PC-3 (cell line): ENCODE results near the gene LFNG. TPM values are rescaled to one million over a fixed set of nuclear protein-coding genes. Genes with fewer than 3 reads are reported as not detected.
A peak's percentile ranks its signal among the peaks of the same experiment; 100 is the strongest.

Experiments used
- ATAC-seq: fragments of 200-7000 bp; cut with Tn5 transposase; 2 replicates; pipeline ENCODE4 v1.9.1; 2020; ENCODE audit warnings: mild to moderate bottlenecking, moderate library complexity
- BruUV-seq: library from RNA; stranded (reverse); fragments of 400-500 nt; replicated peaks from 2 replicates; lab custom pipeline; 2021; lab: Mats Ljungman, UMichigan
- CTCF ChIA-PET: fragments of 300-600 bp; sonication (Branson Sonifier 250); formaldehyde crosslinking; loops from one replicate; lab custom pipeline; 2022; ENCODE audit warnings: antibody characterized with exemption; lab: Charles Lee
- POLR2A ChIA-PET: fragments of 300-600 bp; sonication (Branson Sonifier 250); formaldehyde crosslinking; loops from one replicate; lab custom pipeline; 2022; ENCODE audit warnings: antibody characterized with exemption; ENCODE audit not compliant: unreplicated experiment; lab: Charles Lee
- DNase-seq: peaks from one replicate; pipeline ENCODE4 v3.0.0-alpha.2; 2015
- H2AFZ ChIP-seq: fragments of 300-600 bp; sonication (generic); 2 replicates; pipeline ENCODE4 v1.6.0; 2016; ENCODE audit warnings: antibody characterized with exemption, low read length
- H3F3A ChIP-seq: fragments of 300-600 bp; sonication (generic); one replicate; pipeline ENCODE4 v1.6.0; 2017; ENCODE audit warnings: antibody characterized with exemption, low read length, control low read depth, mild to moderate bottlenecking; ENCODE audit not compliant: unreplicated experiment
- H3K27ac ChIP-seq: fragments of 300-600 bp; sonication (generic); 2 replicates; pipeline ENCODE4 v1.5.1; 2016; ENCODE audit warnings: mild to moderate bottlenecking, low read length
- H3K27me3 ChIP-seq: fragments of 300-600 bp; sonication (generic); 2 replicates; pipeline ENCODE4 v1.6.1; 2016; ENCODE audit warnings: low read length, mixed read lengths
- H3K36me3 ChIP-seq: fragments of 300-600 bp; sonication (generic); 2 replicates; pipeline ENCODE4 v1.6.1; 2016; ENCODE audit warnings: low read depth, mixed run types, low read length, mixed read lengths
- H3K4me1 ChIP-seq: fragments of 300-600 bp; sonication (generic); 2 replicates; pipeline ENCODE4 v1.5.1; 2016; ENCODE audit warnings: low read length; ENCODE audit not compliant: insufficient read depth
- H3K4me2 ChIP-seq: fragments of 300-600 bp; sonication (generic); 2 replicates; pipeline ENCODE4 v1.6.0; 2016; ENCODE audit warnings: low read length
- H3K4me3 ChIP-seq: fragments of 300-600 bp; sonication (generic); 2 replicates; pipeline ENCODE4 v1.5.1; 2016; ENCODE audit warnings: mild to moderate bottlenecking, low read length, mixed read lengths
- H3K79me2 ChIP-seq: fragments of 300-600 bp; sonication (generic); 2 replicates; pipeline ENCODE4 v1.6.1; 2017; ENCODE audit warnings: low read length, mixed read lengths
- H3K9ac ChIP-seq: fragments of 300-600 bp; sonication (generic); 2 replicates; pipeline ENCODE4 v1.6.0; 2016; ENCODE audit warnings: mild to moderate bottlenecking, low read length
- H3K9me2 ChIP-seq: fragments of 300-600 bp; sonication (generic); replicated peaks from 2 replicates; pipeline ENCODE4 v1.6.1; 2016; ENCODE audit warnings: mixed run types, low read length, mixed read lengths
- H3K9me3 ChIP-seq: fragments of 300-600 bp; sonication (generic); 2 replicates; pipeline ENCODE4 v1.6.1; 2016; ENCODE audit warnings: low read length, mixed read lengths
- H4K20me1 ChIP-seq: fragments of 300-600 bp; sonication (generic); 2 replicates; pipeline ENCODE4 v1.6.1; 2016; ENCODE audit warnings: low read length, mixed read lengths
- EZH2 ChIP-seq: fragments of 300-600 bp; sonication (generic); IDR thresholded peaks from one replicate; pipeline ENCODE4 v1.6.1; 2017; ENCODE audit warnings: antibody characterized with exemption, mild to moderate bottlenecking, low read length; ENCODE audit not compliant: unreplicated experiment
- EZH2phosphoT487 ChIP-seq: fragments of 300-600 bp; sonication (generic); IDR thresholded peaks from 2 replicates; pipeline ENCODE4 v1.6.1; 2018; ENCODE audit warnings: mild to moderate bottlenecking, antibody characterized with exemption, low read length, borderline replicate concordance
- intact Hi-C: fragments of 100-400 bp; cut with micrococcal nuclease; formaldehyde crosslinking; loops from 2 replicates; pipeline ENCODE4 v1.9.0; 2023
- total RNA-seq: library from RNA; depleted of rRNA; stranded (reverse); fragments of >200 nt; gene quantifications from 2 replicates; pipeline ENCODE4 v1.2.3, GENCODE V29; 2014
- TF ChIP-seq, protein P1 (sequence below): fragments of 300-600 bp; sonication (generic); conservative IDR thresholded peaks from 2 replicates; pipeline ENCODE4 v1.5.1; 2017; ENCODE audit warnings: antibody characterized with exemption, low read depth, mild to moderate bottlenecking, low read length

Gene LFNG
- total RNA-seq, 1 experiment from 2014 or later, result 7.7 TPM

GRCh38 chr7:2567679-2568278 lies 48.2 kb downstream of the LFNG start:
- POLR2A ChIA-PET, result no interaction called here

GRCh38 chr7:2568521-2569223 lies 49.1 kb downstream of the LFNG start:
- ChIA-PET POLR2A (no interaction called here), CTCF (no interaction called here)
- Histone ChIP-seq H4K20me1 (no peaks in the 10 kb centered on the region), H3K4me3 (no peak overlapping the region), H3K27ac (no peak overlapping the region), H3F3A (no peaks in the 10 kb centered on the region), H3K9ac (no peak overlapping the region), H2AFZ (no peak overlapping the region), H3K36me3 (no peaks in the 10 kb centered on the region), H3K9me2 (no peaks in the 10 kb centered on the region), H3K79me2 (no peaks in the 10 kb centered on the region), H3K27me3 (no peaks in the 10 kb centered on the region), H3K4me1 (peaks cover 17% of the 10 kb centered on the region), H3K4me2 (no peak overlapping the region), H3K9me3 (no peaks in the 10 kb centered on the region)
- intact Hi-C loops, result no loop called here
- no peak for TF ChIP-seq EZH2
- TF ChIP-seq, protein P1, sequence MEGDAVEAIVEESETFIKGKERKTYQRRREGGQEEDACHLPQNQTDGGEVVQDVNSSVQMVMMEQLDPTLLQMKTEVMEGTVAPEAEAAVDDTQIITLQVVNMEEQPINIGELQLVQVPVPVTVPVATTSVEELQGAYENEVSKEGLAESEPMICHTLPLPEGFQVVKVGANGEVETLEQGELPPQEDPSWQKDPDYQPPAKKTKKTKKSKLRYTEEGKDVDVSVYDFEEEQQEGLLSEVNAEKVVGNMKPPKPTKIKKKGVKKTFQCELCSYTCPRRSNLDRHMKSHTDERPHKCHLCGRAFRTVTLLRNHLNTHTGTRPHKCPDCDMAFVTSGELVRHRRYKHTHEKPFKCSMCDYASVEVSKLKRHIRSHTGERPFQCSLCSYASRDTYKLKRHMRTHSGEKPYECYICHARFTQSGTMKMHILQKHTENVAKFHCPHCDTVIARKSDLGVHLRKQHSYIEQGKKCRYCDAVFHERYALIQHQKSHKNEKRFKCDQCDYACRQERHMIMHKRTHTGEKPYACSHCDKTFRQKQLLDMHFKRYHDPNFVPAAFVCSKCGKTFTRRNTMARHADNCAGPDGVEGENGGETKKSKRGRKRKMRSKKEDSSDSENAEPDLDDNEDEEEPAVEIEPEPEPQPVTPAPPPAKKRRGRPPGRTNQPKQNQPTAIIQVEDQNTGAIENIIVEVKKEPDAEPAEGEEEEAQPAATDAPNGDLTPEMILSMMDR, result no peak
- no peak for TF ChIP-seq EZH2phosphoT487
- no TSS peak for BruUV-seq
- no peak for DNase-seq
- no peak for ATAC-seq

More at GRCh38 chr7:2567679-2568278, 48.2 kb downstream of the LFNG start:
- CTCF ChIA-PET, result no interaction called here
- Histone ChIP-seq H3K4me2 (no peak overlapping the region), H4K20me1 (no peaks in the 10 kb centered on the region), H3F3A (no peaks in the 10 kb centered on the region), H3K9ac (no peak overlapping the region), H3K4me1 (peaks cover 14% of the 10 kb centered on the region), H3K4me3 (no peak overlapping the region), H3K79me2 (0 out of 2 replicates have a peak, but pooled peaks cover 6% of the 10 kb centered on the region), H2AFZ (no peak overlapping the region), H3K9me3 (no peaks in the 10 kb centered on the region), H3K27ac (no peak overlapping the region), H3K9me2 (no peaks in the 10 kb centered on the region), H3K27me3 (no peaks in the 10 kb centered on the region), H3K36me3 (no peaks in the 10 kb centered on the region)
- TF ChIP-seq, protein P1, result peak; percentile 46; the same call in 1 of the 2 replicates
- no peak for TF ChIP-seq EZH2
- DNase-seq, result no peak
- BruUV-seq, result no TSS peak
- intact Hi-C loops, result no loop called here
- ATAC-seq, result no peak

DNA sequence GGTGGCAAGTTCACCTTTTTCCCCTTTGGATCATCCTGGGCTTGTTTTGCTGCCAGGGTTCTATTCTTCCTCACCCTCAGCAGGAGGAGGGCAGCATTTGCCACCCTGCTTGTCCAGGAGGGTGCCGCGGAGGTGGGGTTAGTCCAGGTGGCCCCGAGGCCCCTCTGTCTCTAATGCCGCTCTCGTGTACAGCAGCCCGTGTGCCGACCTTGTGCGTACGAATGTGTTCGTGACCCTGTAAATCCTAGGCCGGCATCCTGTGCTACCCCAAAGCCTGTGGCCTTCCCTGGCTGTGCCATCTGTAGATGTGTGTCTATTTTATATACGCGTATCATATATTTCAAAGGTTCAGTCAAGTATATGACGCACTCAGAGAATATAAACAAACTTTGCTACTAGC lies 49.8 kb downstream of the LFNG start:
- H3K27ac ChIP-seq, result no peak overlapping the region
- H3K4me3 ChIP-seq, result no peak overlapping the region
- H4K20me1 ChIP-seq, result no peaks in the 10 kb centered on the region
- intact Hi-C loops, result no loop called here
- no peaks in the 10 kb centered on the region for H3K79me2 ChIP-seq
- H3K9me2 ChIP-seq, result no peaks in the 10 kb centered on the region
- ATAC-seq (no peak), DNase-seq (no peak)
- no peaks in the 10 kb centered on the region; the same call in 1 of the 2 replicates for H3K36me3 ChIP-seq
- POLR2A ChIA-PET, result no interaction called here
- no peaks in the 10 kb centered on the region for H3F3A ChIP-seq
- no peak for TF ChIP-seq EZH2
- TF ChIP-seq, protein P1, result no peak
- no peak for TF ChIP-seq EZH2phosphoT487
- no peaks in the 10 kb centered on the region for H3K9me3 ChIP-seq
- BruUV-seq, result no TSS peak
- CTCF ChIA-PET, result no interaction called here
- peaks cover 17% of the 10 kb centered on the region for H3K4me1 ChIP-seq
- no peak overlapping the region for H2AFZ ChIP-seq
- H3K27me3 ChIP-seq, result no peaks in the 10 kb centered on the region
- H3K4me2 ChIP-seq, result no peak overlapping the region
- H3K9ac ChIP-seq, result no peak overlapping the region
